ENCODE data around the gene FAM210A.

FAM210A gene

GRCh38 chr18:13726232-13726971 lies at the start of gene FAM210A, which contains the start of gene RNMT:
TSS of gene FAM210A (minus strand) at chr18:13726558. CDS start at chr18:13682077, 44,481 bp downstream.
TSS of gene RNMT (plus strand) at chr18:13726673. CDS start at chr18:13731518, 4,845 bp downstream.
- Histone ChIP-seq H3K27me3 (replicated peaks; ENCODE audit: control insufficient read depth, insufficient read depth, low read length) (no peaks in the 10 kb centered on the region), H3K36me3 (ENCODE audit: control insufficient read depth, insufficient read depth, low read length) (no peaks in the 10 kb centered on the region; the same call in 1 of the 2 replicates), H3K4me3 (replicated peaks; ENCODE audit: low read depth, low read length) (peak within 1 kb of the TSS; percentile 99)
- peak; percentile 96 for DNase-seq (ENCODE audit: extremely low read depth, insufficient read length)
- no peak for TF ChIP-seq CTCF (IDR thresholded peaks at IDR 0.05; ENCODE audit: insufficient read depth, low read length, poor library complexity, severe bottlenecking)

- Histone ChIP-seq H3K27me3 (replicated peaks; ENCODE audit: control insufficient read depth, insufficient read depth, low read length) (no peaks in the 10 kb centered on the region; the same call in 1 of the 2 replicates), H3K36me3 (ENCODE audit: control insufficient read depth, insufficient read depth, low read length) (no peaks in the 10 kb centered on the region), H3K4me3 (replicated peaks; ENCODE audit: low read depth, low read length) (no peak overlapping the region)
- DNase-seq (ENCODE audit: extremely low read depth, insufficient read length), result no peak
- no peak for TF ChIP-seq CTCF (IDR thresholded peaks at IDR 0.05; ENCODE audit: insufficient read depth, low read length, poor library complexity, severe bottlenecking)
Measured at GRCh38 chr18:13775058-13775457, 48.7 kb upstream of the FAM210A start.

- Histone ChIP-seq H3K36me3 (ENCODE audit: control insufficient read depth, insufficient read depth, low read length) (no peaks in the 10 kb centered on the region; the same call in 1 of the 2 replicates), H3K27me3 (replicated peaks; ENCODE audit: control insufficient read depth, insufficient read depth, low read length) (no peaks in the 10 kb centered on the region), H3K4me3 (replicated peaks; ENCODE audit: low read depth, low read length) (no peak overlapping the region)
- no peak for TF ChIP-seq CTCF (IDR thresholded peaks at IDR 0.05; ENCODE audit: insufficient read depth, low read length, poor library complexity, severe bottlenecking)
- DNase-seq (ENCODE audit: extremely low read depth, insufficient read length), result no peak
Measured at GRCh38 chr18:13762690-13763439, 36.5 kb upstream of the FAM210A start.

GRCh38 chr18:13760047-13760446 lies 33.7 kb upstream of the FAM210A start:
- Histone ChIP-seq H3K4me3 (replicated peaks; ENCODE audit: low read depth, low read length) (no peak overlapping the region), H3K27me3 (replicated peaks; ENCODE audit: control insufficient read depth, insufficient read depth, low read length) (no peaks in the 10 kb centered on the region), H3K36me3 (ENCODE audit: control insufficient read depth, insufficient read depth, low read length) (peaks cover 3% of the 10 kb centered on the region)
- TF ChIP-seq CTCF (IDR thresholded peaks at IDR 0.05; ENCODE audit: insufficient read depth, low read length, poor library complexity, severe bottlenecking), result no peak
- DNase-seq (ENCODE audit: extremely low read depth, insufficient read length), result no peak

GRCh38 chr18:13758622-13759021 lies 32.3 kb upstream of the FAM210A start:
- H3K27me3 ChIP-seq (replicated peaks; ENCODE audit: control insufficient read depth, insufficient read depth, low read length), result no peaks in the 10 kb centered on the region
- H3K4me3 ChIP-seq (replicated peaks; ENCODE audit: low read depth, low read length), result no peak overlapping the region
- H3K36me3 ChIP-seq (ENCODE audit: control insufficient read depth, insufficient read depth, low read length), result peaks cover 5% of the 10 kb centered on the region
- DNase-seq (ENCODE audit: extremely low read depth, insufficient read length), result no peak
- no peak for TF ChIP-seq CTCF (IDR thresholded peaks at IDR 0.05; ENCODE audit: insufficient read depth, low read length, poor library complexity, severe bottlenecking)

Data from GM06990 (cell line).